ENCODE data around the gene ATXN1.

ATXN1 gene

GRCh38 chr6:16684896-16685554, 76.2 kb downstream of the ATXN1 start:
- TF ChIP-seq GATA2 (IDR thresholded peaks at IDR 0.05; ENCODE audit: low read depth, low read length) (no peak), GATA3 (IDR thresholded peaks at IDR 0.05; ENCODE audit: low read depth, low read length) (no peak)

DNA sequence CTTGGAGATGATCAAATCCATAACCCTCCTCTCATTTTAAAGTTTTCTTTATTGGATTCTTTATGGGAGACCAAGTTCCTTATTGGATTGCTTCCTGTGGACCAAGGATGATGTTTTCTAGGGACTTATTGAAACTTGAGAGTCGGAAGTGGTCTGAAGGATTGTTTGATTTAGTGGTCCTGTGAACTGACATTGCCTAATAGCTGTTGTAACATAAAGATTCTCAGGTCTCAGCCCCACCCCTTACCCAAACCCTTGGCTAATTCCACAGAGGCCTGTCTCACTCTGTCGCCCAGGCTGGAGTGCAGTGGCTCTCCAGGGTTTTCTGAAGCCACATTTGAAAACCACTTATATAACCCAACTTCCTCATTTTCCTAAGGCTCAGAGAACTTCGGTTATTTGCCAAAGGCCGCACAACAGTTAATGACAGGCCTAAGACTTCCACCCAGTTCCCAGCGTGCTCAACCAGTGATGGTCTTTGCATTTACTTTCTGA, 77.0 kb downstream of the ATXN1 start:
- TF ChIP-seq GATA2 (IDR thresholded peaks at IDR 0.05; ENCODE audit: low read depth, low read length) (no peak), GATA3 (IDR thresholded peaks at IDR 0.05; ENCODE audit: low read depth, low read length) (no peak)

GRCh38 chr6:16683641-16684194, 77.5 kb downstream of the ATXN1 start:
- TF ChIP-seq GATA3 (IDR thresholded peaks at IDR 0.05; ENCODE audit: low read depth, low read length) (no peak), GATA2 (IDR thresholded peaks at IDR 0.05; ENCODE audit: low read depth, low read length) (no peak)

- no peak for TF ChIP-seq GATA2 (IDR thresholded peaks at IDR 0.05; ENCODE audit: low read depth, low read length)
Observed at GRCh38 chr6:16681260-16681873, 79.9 kb downstream of the ATXN1 start.

DNA sequence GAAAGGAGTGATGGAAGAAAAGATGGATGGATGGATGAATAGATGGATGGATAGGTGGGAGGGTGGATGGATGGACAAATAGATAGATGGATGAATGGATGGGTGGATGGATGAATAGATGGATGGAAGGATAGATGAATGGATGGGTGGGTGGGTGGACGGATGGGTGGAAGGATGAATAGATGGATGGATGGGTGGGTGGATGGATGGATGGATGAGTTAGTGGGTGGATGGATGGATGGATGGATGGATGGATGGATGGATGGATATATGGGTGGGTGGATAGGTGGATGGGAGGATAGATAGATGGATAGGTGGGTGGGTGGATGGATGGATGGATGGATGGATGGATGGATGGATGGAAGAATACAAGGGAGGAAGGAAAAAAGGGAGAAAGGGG, 82.2 kb downstream of the ATXN1 start:
- TF ChIP-seq GATA3 (IDR thresholded peaks at IDR 0.05; ENCODE audit: low read depth, low read length): no peak
- TF ChIP-seq GATA2 (IDR thresholded peaks at IDR 0.05; ENCODE audit: low read depth, low read length): no peak

GRCh38 chr6:16677458-16677857, 83.8 kb downstream of the ATXN1 start:
- TF ChIP-seq GATA3 (IDR thresholded peaks at IDR 0.05; ENCODE audit: low read depth, low read length): no peak
- TF ChIP-seq GATA2 (IDR thresholded peaks at IDR 0.05; ENCODE audit: low read depth, low read length): no peak

DNA sequence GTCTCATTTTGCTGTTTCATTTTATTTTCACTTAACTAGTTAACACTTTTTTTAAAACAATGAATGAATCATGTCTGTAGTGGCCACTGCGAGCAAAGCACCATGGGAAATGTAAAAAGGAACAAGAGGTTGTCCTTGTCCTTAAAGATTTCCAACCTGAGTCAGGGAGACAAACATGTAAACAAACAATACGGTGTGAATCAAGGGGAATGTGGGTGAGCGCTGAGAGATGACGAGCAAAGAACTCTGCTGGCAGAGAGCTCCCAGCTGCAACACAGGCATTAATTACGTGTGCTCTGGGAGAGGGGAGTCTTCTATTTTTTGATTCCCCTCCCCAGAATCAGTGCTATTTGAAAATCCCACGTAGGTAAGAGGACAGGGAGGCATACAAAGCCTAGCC, 84.3 kb downstream of the ATXN1 start:
- no peak for TF ChIP-seq GATA3 (IDR thresholded peaks at IDR 0.05; ENCODE audit: low read depth, low read length)
- TF ChIP-seq GATA2 (IDR thresholded peaks at IDR 0.05; ENCODE audit: low read depth, low read length): no peak

GRCh38 chr6:16676376-16676775, 84.9 kb downstream of the ATXN1 start:
- TF ChIP-seq GATA3 (IDR thresholded peaks at IDR 0.05; ENCODE audit: low read depth, low read length) (no peak), GATA2 (IDR thresholded peaks at IDR 0.05; ENCODE audit: low read depth, low read length) (no peak)

- TF ChIP-seq GATA2 (IDR thresholded peaks at IDR 0.05; ENCODE audit: low read depth, low read length) (no peak), GATA3 (IDR thresholded peaks at IDR 0.05; ENCODE audit: low read depth, low read length) (no peak)
Observed at GRCh38 chr6:16674801-16675392, 86.4 kb downstream of the ATXN1 start.

DNA sequence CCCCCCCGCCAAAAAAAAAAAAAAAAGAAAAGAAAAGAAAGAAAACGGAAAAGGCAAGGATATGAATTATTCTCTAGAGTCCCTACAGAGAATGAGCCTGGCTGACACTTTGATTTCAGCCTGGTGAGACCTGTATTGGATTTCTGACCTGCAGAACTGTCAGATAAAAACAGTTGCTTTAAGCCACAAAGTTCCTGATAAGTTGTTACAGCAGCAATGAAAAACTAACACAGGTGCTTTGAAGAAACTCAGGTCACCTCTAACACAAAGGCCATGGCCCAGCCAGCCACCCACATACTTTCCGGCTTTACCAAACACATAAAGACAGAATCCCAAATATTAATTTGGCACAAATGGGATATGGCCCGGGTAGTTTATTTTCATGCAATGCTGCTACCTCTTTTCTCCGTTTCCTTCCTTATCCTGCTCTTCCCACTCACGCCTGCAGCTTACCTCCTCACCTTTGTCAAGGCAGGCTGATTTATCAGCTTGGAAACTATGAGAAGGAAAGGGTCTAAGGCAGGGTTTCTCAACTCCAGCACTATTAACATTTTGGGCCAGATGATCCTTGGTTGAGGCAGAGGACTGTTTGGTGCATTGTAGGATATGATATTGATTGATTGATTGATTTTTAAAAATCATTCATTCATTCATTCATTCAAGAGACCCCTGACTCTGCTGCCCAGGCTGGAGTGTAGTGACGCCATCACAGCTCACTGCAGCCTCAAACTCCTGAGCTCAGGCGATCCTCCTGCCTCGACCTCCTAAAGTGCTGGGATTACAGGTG, 88.1 kb downstream of the ATXN1 start:
- no peak for TF ChIP-seq GATA3 (IDR thresholded peaks at IDR 0.05; ENCODE audit: low read depth, low read length)
- no peak for TF ChIP-seq GATA2 (IDR thresholded peaks at IDR 0.05; ENCODE audit: low read depth, low read length)

GRCh38 chr6:16671302-16672289, 89.7 kb downstream of the ATXN1 start:
- TF ChIP-seq GATA3 (IDR thresholded peaks at IDR 0.05; ENCODE audit: low read depth, low read length): no peak
- TF ChIP-seq GATA2 (IDR thresholded peaks at IDR 0.05; ENCODE audit: low read depth, low read length): no peak

GRCh38 chr6:16670617-16671051, 90.6 kb downstream of the ATXN1 start:
- TF ChIP-seq GATA3 (IDR thresholded peaks at IDR 0.05; ENCODE audit: low read depth, low read length): no peak

DNA sequence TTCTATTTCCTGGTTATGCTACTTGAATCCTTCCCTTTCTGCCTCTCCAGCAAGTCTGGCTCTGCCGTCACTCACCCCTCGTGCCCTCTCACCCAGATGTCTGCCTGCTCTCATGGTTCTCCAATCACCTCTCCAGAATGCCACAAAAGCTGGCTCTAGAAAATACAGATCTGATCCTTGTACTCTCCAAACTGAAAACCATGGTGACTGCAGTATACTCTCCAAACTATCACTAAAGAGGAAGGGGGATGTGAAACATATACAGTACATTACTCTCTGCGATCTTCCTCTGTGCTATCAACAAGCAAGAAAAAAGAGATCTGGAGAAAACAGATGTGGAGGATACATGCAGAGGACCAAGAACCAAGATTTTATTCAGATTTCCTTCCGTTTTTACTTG, 91.1 kb downstream of the ATXN1 start:
- TF ChIP-seq GATA3 (IDR thresholded peaks at IDR 0.05; ENCODE audit: low read depth, low read length) (no peak), GATA2 (IDR thresholded peaks at IDR 0.05; ENCODE audit: low read depth, low read length) (no peak)
